Transverse colon (tissue), 4 donors: Measurements from ENCODE around the gene MTMR4. TPM values are rescaled to one million over a fixed set of nuclear protein-coding genes. Genes with fewer than 3 reads are reported as not detected.

Source experiments
- DNase-seq: peaks from one replicate; pipeline ENCODE4 v3.0.0-alpha.2; 2019
- H3K27ac ChIP-seq, 4 donors: fragments of 200-600 bp; sonication (generic); 2 replicates each; pipeline ENCODE4 v1.5.1; 2016 to 2018; ENCODE audit warnings: inconsistent platforms in 4 of 4
- H3K27me3 ChIP-seq: fragments of 200-600 bp; sonication (generic); 2 replicates; pipeline ENCODE4 v1.5.1; 2017; ENCODE audit warnings: inconsistent platforms
- H3K36me3 ChIP-seq, 4 donors: fragments of 200-600 bp; sonication (generic); 2 replicates each; pipeline ENCODE4 v1.5.1; 2017 to 2019; ENCODE audit warnings: inconsistent platforms in 4 of 4
- H3K4me1 ChIP-seq, 4 donors: fragments of 200-600 bp; sonication (generic); 2 replicates each; pipeline ENCODE4 v1.5.1; 2017 to 2020; ENCODE audit warnings: inconsistent platforms in 4 of 4
- H3K4me3 ChIP-seq, 4 donors: fragments of 200-600 bp; sonication (generic); 1 replicate in 1 of 4; 2 replicates in 3 of 4; pipeline versions ENCODE4 v1.5.1 to v1.6.1; 2017 to 2019; ENCODE audit warnings: inconsistent platforms in 4 of 4
- H3K9me3 ChIP-seq, 2 donors: fragments of 200-600 bp; sonication (generic); 2 replicates each; pipeline ENCODE4 v1.5.1; 2017 to 2019; ENCODE audit warnings: inconsistent platforms in 2 of 2
- EP300 ChIP-seq: sonication (generic); formaldehyde crosslinking; IDR thresholded peaks from one replicate; pipeline ENCODE4 v1.6.1; 2017; ENCODE audit warnings: antibody characterized with exemption, low read depth
- POLR2A ChIP-seq: fragments of 450-650 bp; IDR thresholded peaks from one replicate; pipeline ENCODE4 v1.6.1; 2016; ENCODE audit warnings: antibody characterized with exemption, mild to moderate bottlenecking, moderate library complexity
- POLR2AphosphoS5 ChIP-seq, 3 donors: sonication (generic); formaldehyde crosslinking; IDR thresholded peaks; one replicate each; pipeline ENCODE4 v1.6.1; 2016; ENCODE audit warnings: antibody characterized with exemption in 3 of 3
- WGBS, 2 donors: methylation state at CpG; one replicate each; pipeline ENCODE4 v1.1.5; 2018; ENCODE audit warnings: low coverage in 1 of 2; 5-methylcytosine and 5-hydroxymethylcytosine counted together
- in situ Hi-C, 4 donors: fragments of 200-750 bp; cut with MboI; loops; one replicate each; pipeline versions ENCODE4 v1.15.0 to v1.15.1; 2017; ENCODE audit warnings: low sequenced_read_pairs in 3 of 4, low pct_ligation_motif_present in 1 of 4, low pct_unique_long_range_greater_than_20kb in 1 of 4
- intact Hi-C: fragments of 100-400 bp; cut with DNase I; formaldehyde crosslinking; loops from one replicate; pipeline ENCODE4 v1.15.1; 2023; ENCODE audit warnings: low total_unique reads
- total RNA-seq, 4 donors: library from RNA; depleted of rRNA; stranded (reverse); fragments of >200 nt; gene quantifications; one replicate each; pipeline ENCODE4 v1.1.0, GENCODE V29; 2016
- TF ChIP-seq, protein P1 (sequence below), 5 experiments: fragments of 200-600 bp in 3 of 5; fragments of 450-650 bp in 2 of 5; sonication (generic) in 3 of 5; IDR thresholded peaks; 1 replicate in 2 of 5; 2 replicates in 3 of 5; pipeline ENCODE4 v1.5.1; 2016 to 2017; ENCODE audit warnings: antibody characterized with exemption in 5 of 5, inconsistent platforms in 3 of 5, mild to moderate bottlenecking in 2 of 5, moderate library complexity in 1 of 5

MTMR4 gene
- total RNA-seq, 4 donors from 2014 or later, result 43.2 to 79.6 (median 53.1) TPM

DNA sequence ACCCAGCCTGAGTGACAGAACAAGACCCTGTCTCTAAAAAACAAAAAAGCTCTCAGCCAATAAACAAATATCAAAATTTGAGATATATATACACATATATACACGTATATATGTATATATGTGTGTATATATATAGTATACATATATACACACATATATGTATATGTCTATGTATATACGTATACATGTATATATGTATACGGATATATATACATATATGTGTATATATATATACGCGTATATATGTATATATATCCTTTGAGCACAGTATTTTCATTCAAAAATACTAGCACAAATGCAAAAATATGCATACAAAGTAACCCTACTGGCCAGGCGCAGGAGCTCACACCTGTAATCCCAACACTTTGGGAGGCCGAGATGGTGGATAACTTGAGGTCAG lies 13.0 kb downstream of the MTMR4 start:
- TF ChIP-seq POLR2AphosphoS5 (IDR thresholded peaks at IDR 0.05), result no peak
- TF ChIP-seq EP300, result no peak
- TF ChIP-seq, protein P1, sequence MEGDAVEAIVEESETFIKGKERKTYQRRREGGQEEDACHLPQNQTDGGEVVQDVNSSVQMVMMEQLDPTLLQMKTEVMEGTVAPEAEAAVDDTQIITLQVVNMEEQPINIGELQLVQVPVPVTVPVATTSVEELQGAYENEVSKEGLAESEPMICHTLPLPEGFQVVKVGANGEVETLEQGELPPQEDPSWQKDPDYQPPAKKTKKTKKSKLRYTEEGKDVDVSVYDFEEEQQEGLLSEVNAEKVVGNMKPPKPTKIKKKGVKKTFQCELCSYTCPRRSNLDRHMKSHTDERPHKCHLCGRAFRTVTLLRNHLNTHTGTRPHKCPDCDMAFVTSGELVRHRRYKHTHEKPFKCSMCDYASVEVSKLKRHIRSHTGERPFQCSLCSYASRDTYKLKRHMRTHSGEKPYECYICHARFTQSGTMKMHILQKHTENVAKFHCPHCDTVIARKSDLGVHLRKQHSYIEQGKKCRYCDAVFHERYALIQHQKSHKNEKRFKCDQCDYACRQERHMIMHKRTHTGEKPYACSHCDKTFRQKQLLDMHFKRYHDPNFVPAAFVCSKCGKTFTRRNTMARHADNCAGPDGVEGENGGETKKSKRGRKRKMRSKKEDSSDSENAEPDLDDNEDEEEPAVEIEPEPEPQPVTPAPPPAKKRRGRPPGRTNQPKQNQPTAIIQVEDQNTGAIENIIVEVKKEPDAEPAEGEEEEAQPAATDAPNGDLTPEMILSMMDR (IDR thresholded peaks at IDR 0.05), result no peak
- TF ChIP-seq POLR2A, result no peak
- H3K27me3 ChIP-seq, result no peaks in the 10 kb centered on the region
- DNase-seq, result no peak
- no peak overlapping the region for H3K4me3 ChIP-seq
- intact Hi-C loops (no loop called here), in situ Hi-C loops (no loop called here)
- 92 to 95% methylated on average over 6 to 7 of the region's 7 CpGs for WGBS, 2 donors
- no peaks in the 10 kb centered on the region for H3K4me1 ChIP-seq
- H3K9me3 ChIP-seq, result no peaks in the 10 kb centered on the region
- peaks cover 0 to 70% (median 34%) of the 10 kb centered on the region in 4 donors for H3K36me3 ChIP-seq
- H3K27ac ChIP-seq, result no peak overlapping the region

DNA sequence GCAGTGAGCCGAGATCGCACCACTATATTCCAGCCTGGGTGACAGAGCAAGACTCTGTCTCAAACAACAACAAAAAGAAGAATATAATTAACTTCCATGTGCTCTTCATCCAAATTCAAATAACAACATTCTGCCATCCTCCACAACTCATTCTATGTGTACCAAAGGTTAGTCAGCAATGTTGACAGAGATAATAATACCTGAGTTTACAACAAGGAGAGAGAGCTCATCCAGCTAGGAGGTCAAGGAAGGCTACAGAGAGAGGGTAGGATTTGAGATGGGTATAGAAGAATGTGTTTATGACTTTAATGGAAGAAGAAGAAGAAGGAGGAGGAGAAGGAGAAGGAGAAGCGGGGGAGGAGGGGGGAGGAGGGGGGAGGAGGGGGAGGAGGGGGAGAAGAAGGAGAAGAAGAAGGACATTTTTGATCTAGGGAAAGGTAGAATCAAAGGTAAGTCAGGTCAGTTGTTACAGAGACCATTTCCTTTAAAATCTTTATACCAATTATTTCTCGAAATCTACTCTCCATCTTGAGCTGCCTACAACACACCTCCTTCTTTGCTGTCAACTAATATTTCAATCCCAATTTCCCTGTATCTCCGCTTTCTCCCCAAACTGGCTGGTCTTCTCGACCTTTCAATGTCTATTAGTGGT lies 16.1 kb downstream of the MTMR4 start:
- peaks cover 0 to 66% (median 33%) of the 10 kb centered on the region in 4 donors for H3K36me3 ChIP-seq
- WGBS, 2 donors, result 96 to 97% methylated on average over 5 to 6 of the region's 6 CpGs
- no peak for TF ChIP-seq EP300
- no peak for TF ChIP-seq POLR2A
- TF ChIP-seq, protein P1 (IDR thresholded peaks at IDR 0.05), result no peak
- TF ChIP-seq POLR2AphosphoS5 (IDR thresholded peaks at IDR 0.05), result no peak

DNA sequence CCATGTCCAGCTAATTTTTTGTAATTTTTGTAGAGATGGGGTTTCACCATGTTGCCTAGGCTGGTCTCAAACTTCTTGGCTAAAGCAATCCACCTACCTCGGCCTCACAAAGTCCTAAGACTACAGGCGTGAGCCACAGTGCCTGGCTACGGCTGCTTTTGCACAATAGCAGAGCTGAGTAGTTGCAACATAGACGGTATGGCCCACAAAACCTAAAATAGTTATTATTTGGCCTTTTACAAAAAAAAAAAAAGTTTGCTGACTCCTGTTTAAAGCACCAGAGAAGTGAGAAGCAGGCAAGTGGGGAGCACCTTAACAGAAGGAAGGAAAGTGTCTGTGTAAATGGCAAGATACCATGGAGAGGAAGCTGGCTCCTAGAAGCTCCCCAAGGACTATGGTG lies 20.9 kb downstream of the MTMR4 start:
- Histone ChIP-seq H3K9me3 (no peaks in the 10 kb centered on the region), H3K4me3 (no peak overlapping the region), H3K27ac (no peak overlapping the region), H3K4me1 (no peaks in the 10 kb centered on the region), H3K27me3 (no peaks in the 10 kb centered on the region), H3K36me3 (peaks cover 0 to 81% (median 32%) of the 10 kb centered on the region in 4 donors)
- 89 to 100% methylated on average over 4 of the region's 4 CpGs for WGBS, 2 donors
- DNase-seq, result no peak
- TF ChIP-seq POLR2AphosphoS5 (IDR thresholded peaks at IDR 0.05) (no peak), POLR2A (no peak), EP300 (no peak)
- TF ChIP-seq, protein P1 (IDR thresholded peaks at IDR 0.05), result no peak
- intact Hi-C loops, result no loop called here
- in situ Hi-C loops, result no loop called here

More for the DNA sequence above, 16.1 kb downstream of the MTMR4 start:
- intact Hi-C loops, result no loop called here
- no peaks in the 10 kb centered on the region for H3K4me1 ChIP-seq
- DNase-seq, result no peak
- H3K27me3 ChIP-seq, result no peaks in the 10 kb centered on the region
- in situ Hi-C loops, result no loop called here
- H3K4me3 ChIP-seq, result no peak overlapping the region
- H3K27ac ChIP-seq, result no peak overlapping the region
- H3K9me3 ChIP-seq, result no peaks in the 10 kb centered on the region

DNA sequence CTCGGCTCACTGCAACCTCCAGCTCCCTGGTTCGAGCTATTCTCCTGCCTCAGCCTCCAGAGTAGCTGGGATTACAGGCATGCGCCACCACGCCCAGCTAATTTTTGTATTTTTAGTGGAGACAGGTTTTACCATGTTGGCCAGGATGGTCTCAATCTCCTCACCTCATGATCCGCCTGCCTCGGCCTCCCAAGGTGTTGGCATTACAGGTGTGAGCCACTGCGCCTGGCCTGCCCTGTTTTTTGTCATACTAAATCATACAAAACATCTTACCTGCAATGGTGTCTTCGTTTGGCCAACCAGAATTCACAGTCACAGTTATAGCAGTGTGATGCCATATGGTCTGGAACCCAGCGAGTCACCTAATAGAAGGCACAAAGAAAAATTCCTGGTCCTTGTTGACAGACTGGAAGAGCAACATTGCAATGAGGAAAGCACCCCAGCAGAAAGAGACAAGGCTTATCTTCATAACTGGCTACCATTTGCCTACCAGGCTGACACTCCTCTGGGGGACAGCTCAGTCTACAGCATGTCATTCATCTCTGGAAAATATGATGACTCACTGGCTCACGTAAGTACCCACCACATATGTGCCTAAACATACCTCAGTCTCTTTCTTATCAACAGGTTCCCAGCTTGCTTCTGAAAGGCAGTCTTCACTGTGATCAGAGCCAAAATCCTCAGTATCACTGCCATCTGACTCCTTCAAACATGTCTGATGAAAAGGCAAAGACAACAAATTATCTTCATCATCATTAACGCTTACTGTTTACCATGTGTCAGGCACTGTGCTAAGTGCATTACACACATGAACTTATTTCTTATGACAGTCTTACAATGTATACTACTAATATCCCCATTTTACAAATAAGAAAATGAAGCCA lies 22.0 kb downstream of the MTMR4 start:
- Histone ChIP-seq H3K27ac (no peak overlapping the region), H3K27me3 (no peaks in the 10 kb centered on the region), H3K36me3 (peaks cover 0 to 76% (median 32%) of the 10 kb centered on the region in 4 donors), H3K9me3 (no peaks in the 10 kb centered on the region), H3K4me1 (no peaks in the 10 kb centered on the region), H3K4me3 (no peak overlapping the region)
- intact Hi-C loops, result no loop called here
- no peak for DNase-seq
- TF ChIP-seq POLR2AphosphoS5 (IDR thresholded peaks at IDR 0.05) (no peak), POLR2A (no peak), EP300 (no peak)
- TF ChIP-seq, protein P1 (IDR thresholded peaks at IDR 0.05), result no peak
- 80 to 93% methylated on average over 2 to 11 of the region's 11 CpGs for WGBS, 2 donors
- in situ Hi-C loops, result no loop called here
